ENCODE data around the gene ITPR3.

DNA sequence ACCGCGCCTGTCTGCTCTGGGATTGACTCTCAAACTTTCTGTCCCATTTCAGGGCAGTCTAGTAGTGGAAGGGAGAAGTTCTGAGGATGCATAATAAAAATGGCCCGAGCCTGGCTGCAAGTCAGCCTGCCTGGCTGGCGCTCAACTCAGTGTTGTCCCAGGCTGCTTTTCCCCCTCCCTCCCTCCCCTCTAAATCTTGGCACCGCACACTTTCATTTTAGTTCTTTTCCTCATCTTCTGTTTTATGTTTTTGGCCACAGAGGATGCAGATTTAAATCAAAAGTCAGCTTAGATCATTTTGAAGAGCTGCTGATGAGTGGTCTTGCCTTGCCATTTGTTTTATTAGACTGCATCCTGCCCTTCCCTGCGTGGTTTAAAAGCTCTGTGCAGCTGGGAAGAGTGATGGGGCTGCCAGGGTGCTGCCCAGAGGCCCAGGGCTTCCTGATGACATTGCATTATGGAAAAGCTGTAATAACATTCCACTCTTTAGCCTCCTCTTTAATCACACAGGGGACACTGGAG is 96.9 kb downstream of the ITPR3 start:
- TF ChIP-seq, protein P1, sequence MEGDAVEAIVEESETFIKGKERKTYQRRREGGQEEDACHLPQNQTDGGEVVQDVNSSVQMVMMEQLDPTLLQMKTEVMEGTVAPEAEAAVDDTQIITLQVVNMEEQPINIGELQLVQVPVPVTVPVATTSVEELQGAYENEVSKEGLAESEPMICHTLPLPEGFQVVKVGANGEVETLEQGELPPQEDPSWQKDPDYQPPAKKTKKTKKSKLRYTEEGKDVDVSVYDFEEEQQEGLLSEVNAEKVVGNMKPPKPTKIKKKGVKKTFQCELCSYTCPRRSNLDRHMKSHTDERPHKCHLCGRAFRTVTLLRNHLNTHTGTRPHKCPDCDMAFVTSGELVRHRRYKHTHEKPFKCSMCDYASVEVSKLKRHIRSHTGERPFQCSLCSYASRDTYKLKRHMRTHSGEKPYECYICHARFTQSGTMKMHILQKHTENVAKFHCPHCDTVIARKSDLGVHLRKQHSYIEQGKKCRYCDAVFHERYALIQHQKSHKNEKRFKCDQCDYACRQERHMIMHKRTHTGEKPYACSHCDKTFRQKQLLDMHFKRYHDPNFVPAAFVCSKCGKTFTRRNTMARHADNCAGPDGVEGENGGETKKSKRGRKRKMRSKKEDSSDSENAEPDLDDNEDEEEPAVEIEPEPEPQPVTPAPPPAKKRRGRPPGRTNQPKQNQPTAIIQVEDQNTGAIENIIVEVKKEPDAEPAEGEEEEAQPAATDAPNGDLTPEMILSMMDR (IDR thresholded peaks at IDR 0.05; ENCODE audit: extremely low read depth in 1 of 2, insufficient read depth in 1 of 2, low read depth in 1 of 2, low read length in 2 of 2), result no peak
- TF ChIP-seq EZH2 (IDR thresholded peaks at IDR 0.05; ENCODE audit: borderline replicate concordance, low read depth, low read length, severe bottlenecking) (no peak), MAX (IDR thresholded peaks at IDR 0.05; ENCODE audit: insufficient read depth, insufficient read length) (no peak), POLR2A (IDR thresholded peaks at IDR 0.05; ENCODE audit: low read depth, low read length) (no peak), POLR2AphosphoS5 (IDR thresholded peaks at IDR 0.05; ENCODE audit: insufficient read depth, low read depth, low read length) (no peak), MYC (IDR thresholded peaks at IDR 0.05; ENCODE audit: low read depth, low read length) (no peak), JUN (IDR thresholded peaks at IDR 0.05; ENCODE audit: borderline replicate concordance, insufficient read depth, insufficient read length, low read depth) (no peak), FOS (IDR thresholded peaks at IDR 0.05; ENCODE audit: borderline replicate concordance, insufficient read depth, low read length) (no peak)

All from endothelial cell of umbilical vein (primary cell).